HFF-Myc (cell line): ENCODE results near the gene IFT57.

Experiments
- DNase-seq: peaks from one replicate; pipeline ENCODE4 v3.0.0-alpha.2; 2011; ENCODE audit warnings: low read depth; ENCODE audit errors: extremely low read depth
- H3K4me3 ChIP-seq: replicated peaks from 2 replicates; pipeline ENCODE4 v1.5.1; 2011; ENCODE audit warnings: low read depth, mild to moderate bottlenecking, control low read depth, low read length
- TF ChIP-seq, protein P1 (sequence below): IDR thresholded peaks from 2 replicates; pipeline ENCODE4 v1.5.1; 2012; ENCODE audit warnings: mild to moderate bottlenecking, low read depth, low read length, control low read depth; ENCODE audit errors: missing control alignments

Gene IFT57

DNA sequence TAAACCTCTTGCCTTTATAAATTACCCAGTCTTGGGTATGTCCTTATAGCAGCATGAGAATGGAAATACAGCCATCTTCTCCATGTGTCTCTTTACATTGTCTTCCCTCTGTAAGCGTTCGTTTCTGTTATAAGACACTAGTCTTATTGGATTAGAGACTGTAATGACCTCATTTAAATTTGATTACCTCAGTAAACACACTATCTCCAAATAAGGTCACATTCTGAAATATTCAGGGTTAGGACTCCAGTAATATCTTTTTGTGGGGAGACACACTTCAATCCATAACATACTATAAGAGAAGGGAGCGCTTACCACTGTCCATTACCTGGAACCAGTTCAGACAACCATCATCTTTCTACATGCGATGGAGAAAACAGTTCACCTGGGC, 97.1 kb downstream of the IFT57 start:
- DNase-seq = no peak
- TF ChIP-seq, protein P1, sequence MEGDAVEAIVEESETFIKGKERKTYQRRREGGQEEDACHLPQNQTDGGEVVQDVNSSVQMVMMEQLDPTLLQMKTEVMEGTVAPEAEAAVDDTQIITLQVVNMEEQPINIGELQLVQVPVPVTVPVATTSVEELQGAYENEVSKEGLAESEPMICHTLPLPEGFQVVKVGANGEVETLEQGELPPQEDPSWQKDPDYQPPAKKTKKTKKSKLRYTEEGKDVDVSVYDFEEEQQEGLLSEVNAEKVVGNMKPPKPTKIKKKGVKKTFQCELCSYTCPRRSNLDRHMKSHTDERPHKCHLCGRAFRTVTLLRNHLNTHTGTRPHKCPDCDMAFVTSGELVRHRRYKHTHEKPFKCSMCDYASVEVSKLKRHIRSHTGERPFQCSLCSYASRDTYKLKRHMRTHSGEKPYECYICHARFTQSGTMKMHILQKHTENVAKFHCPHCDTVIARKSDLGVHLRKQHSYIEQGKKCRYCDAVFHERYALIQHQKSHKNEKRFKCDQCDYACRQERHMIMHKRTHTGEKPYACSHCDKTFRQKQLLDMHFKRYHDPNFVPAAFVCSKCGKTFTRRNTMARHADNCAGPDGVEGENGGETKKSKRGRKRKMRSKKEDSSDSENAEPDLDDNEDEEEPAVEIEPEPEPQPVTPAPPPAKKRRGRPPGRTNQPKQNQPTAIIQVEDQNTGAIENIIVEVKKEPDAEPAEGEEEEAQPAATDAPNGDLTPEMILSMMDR = no peak
- no peak overlapping the region for H3K4me3 ChIP-seq

DNA sequence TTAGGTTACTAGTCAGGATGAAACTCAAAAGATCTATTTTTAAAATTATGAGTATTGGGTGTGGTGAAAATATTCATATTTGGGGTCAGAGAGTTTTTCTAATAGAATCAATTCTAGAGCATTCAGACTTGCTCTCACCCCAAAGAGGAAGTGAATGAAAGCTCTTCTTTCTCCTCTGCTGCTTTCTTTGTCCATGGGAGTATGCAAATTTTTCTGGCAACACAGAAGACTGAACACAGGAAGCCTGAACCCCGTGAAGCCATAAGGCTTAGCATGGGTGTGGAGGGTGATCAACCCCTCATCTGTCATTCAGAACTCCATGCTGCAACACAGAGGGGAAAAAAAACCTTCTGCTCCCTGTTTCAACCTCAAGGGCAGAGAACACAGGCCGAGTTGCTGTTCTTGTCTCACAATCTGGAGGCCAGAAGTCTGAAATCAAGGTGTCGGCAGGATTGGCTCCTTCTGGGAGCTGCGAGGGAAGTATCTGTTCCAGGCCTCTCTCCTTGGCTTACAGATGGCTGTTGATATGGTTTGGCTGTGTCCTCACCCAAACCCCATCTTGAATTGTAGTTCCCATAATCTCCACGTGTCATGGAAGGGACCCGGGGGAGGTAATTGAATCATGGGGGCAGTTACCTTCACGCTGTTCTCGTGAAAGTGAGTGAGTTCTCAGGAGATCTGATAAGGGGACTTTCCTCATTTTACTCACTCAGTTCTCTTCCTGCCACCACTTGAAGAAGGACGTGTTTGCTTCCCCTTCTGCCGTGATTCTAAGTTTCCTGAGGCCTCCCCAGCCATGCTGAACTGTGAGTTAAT, 97.7 kb downstream of the IFT57 start:
- no peak for DNase-seq
- TF ChIP-seq, protein P1 = no peak
- no peak overlapping the region for H3K4me3 ChIP-seq

DNA sequence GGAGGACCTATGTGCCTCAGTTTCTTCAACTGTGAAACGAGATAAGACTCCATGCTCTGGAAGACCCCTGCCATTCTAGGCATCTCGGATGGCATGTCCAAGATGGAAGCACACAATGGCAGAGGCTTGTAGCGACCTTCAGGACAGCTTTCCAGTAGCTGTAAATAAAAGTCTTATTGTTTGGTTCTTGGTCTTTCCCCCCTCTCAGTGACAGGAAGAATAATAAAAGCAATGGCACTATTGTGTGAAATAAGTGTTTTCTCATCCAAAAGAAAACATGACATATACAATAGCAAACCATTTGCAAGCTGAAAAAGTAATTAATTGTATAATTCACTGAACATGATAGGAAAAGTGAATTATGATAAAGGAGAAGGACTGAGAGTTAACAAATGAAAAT, 98.9 kb downstream of the IFT57 start:
- DNase-seq = no peak
- TF ChIP-seq, protein P1 = no peak
- H3K4me3 ChIP-seq = no peak overlapping the region

DNA sequence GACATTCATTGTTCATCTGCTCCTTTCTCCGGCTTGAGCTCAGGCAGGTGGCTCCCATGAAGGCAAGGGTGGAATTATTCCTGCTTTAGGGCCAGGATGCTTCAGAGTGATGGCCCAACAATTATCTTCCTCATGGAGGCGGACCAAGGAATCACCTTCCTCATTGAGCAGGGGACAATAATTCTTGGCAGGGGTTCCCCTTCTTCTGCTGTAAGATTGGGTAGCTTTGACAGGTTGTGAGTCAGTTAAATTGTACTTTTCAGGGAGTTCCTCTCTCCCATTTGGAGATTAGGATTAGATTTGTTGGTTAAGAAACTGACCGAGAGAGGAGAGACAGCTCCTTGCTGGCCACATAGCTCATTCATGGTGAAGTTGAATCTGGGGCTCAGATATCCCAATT, 99.9 kb downstream of the IFT57 start:
- no peak for DNase-seq
- TF ChIP-seq, protein P1 = no peak
- no peak overlapping the region for H3K4me3 ChIP-seq

DNA sequence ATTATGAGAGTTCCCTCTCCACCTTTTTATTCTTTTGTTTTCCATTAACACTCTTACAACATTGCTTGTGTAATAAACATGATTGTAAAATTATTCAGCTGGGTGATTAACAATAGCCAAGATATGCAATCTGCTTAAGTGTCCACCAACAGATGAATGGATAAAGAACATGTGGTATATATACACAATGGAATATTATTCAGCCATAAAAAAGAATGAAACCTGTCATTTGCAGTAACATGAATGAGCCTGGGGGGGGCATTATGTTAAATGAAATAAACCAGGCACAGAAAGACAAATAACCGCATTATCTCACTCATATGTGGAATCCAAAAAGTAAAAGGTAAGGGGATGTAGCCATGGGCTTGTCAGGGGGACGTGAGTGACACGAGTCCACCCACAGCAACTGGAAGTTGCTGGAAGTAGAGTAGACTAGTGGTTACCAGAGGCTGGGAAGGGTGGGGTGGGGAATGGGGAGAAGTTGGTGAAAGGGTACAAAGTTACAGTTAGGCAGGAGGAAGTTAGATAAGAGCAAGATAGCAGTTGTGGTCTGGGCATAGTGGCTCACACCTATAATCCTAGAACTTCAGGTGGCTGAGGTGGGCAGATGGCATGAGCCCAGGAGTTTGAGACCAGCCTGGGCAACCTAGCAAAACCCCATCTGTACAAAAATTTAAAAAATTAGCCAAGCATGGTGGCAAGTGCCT, 102.7 kb downstream of the IFT57 start:
- TF ChIP-seq, protein P1 = no peak
- no peak overlapping the region for H3K4me3 ChIP-seq
- DNase-seq = no peak

DNA sequence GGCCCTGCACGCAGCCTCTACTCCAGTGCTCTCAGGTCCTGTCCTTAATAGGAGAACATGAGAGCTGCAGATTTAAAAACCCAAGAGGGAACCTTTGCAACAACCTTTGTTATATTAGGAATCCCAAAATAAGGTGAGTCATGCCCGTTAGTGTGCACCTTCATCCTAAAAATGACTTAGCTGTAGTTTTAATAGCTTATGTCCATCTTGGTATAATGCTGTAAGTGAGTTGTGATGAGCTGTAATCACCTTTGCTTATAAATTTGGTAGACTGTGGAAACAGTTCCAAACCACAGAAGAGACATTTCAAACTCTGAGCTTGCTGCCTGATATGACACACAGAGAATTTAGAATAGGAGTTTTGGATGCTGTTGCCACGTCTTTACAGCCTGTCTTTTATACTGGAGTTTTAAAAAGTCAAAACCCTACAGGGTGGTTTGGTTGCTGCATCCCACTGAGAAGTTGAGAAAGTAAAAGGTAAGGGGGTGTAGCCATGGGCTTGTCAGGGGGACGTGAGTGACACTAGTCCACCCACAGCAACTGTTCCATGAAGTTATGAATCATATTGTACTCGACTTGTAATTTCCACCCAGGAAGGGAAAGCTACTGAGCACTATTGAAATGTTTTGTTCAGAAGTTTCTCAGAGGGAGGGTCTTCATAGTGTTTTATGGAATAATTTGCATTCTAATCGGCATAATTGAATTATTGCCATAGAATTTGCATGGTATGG, 104.0 kb downstream of the IFT57 start:
- H3K4me3 ChIP-seq = no peak overlapping the region
- no peak for DNase-seq
- TF ChIP-seq, protein P1 = no peak
